Chondrocyte (in vitro differentiated cells): ENCODE data around the gene ZBTB24. TPM values are rescaled to one million over a fixed set of nuclear protein-coding genes. Genes with fewer than 3 reads are reported as not detected.
A peak's percentile ranks its signal among the peaks of the same experiment; 100 is the strongest.

Source experiments
- DNase-seq: peaks from one replicate; pipeline ENCODE4 v3.0.0; 2021; ENCODE audit warnings: mixed read lengths, low spot score
- H3K27ac Mint-ChIP-seq: one replicate; pipeline ENCODE4 v1.8.0; 2021; ENCODE audit warnings: mild to moderate bottlenecking, moderate library complexity, mixed read lengths; ENCODE audit not compliant: unreplicated experiment
- H3K27me3 Mint-ChIP-seq: 2 replicates; pipeline ENCODE4 v1.8.0; 2021; ENCODE audit warnings: low read depth, mixed read lengths
- H3K36me3 Mint-ChIP-seq: 2 replicates; pipeline ENCODE4 v1.8.0; 2021; ENCODE audit warnings: low read depth, mixed read lengths
- H3K4me1 Mint-ChIP-seq: 2 replicates; pipeline ENCODE4 v1.8.0; 2021; ENCODE audit warnings: low read depth, mild to moderate bottlenecking, mixed read lengths
- H3K4me3 Mint-ChIP-seq: one replicate; pipeline ENCODE4 v1.8.0; 2021; ENCODE audit warnings: mild to moderate bottlenecking, moderate library complexity, mixed read lengths; ENCODE audit not compliant: unreplicated experiment
- H3K9me3 Mint-ChIP-seq: 2 replicates; pipeline ENCODE4 v1.8.0; 2021; ENCODE audit warnings: low read depth, mixed read lengths
- total RNA-seq: library from RNA; stranded (reverse); gene quantifications from 3 replicates; pipeline ENCODE4 v1.2.1, GENCODE V29; 2021
- TF ChIP-seq, protein P1 (sequence below): fragments of 200-600 bp; sonication (generic); IDR thresholded peaks from 2 replicates; pipeline ENCODE4 v1.5.0; 2021; ENCODE audit warnings: antibody characterized with exemption, mild to moderate bottlenecking, moderate library complexity

ZBTB24 gene
- total RNA-seq, 1 donor from 2014 or later, result 7.1 TPM

DNA sequence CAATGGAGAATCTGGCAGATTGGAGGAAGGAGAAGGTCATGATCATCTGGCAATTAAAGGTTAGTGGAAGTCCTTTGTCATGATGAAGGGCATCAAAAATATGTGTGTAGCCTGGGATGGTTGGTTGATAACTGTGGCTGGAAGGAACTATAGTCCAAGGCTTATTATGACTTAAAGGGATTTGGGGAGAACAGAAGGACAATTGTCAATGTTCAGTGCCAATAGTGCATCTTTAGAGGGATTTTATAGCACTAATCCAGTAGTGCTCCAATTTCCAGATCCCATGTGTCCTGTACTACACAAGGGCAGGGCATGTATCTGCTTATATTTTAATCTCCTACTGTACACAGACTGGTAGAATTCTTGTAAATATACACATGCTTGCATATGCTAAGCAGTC is 5.0 kb upstream of the ZBTB24 start:
- TF ChIP-seq, protein P1, sequence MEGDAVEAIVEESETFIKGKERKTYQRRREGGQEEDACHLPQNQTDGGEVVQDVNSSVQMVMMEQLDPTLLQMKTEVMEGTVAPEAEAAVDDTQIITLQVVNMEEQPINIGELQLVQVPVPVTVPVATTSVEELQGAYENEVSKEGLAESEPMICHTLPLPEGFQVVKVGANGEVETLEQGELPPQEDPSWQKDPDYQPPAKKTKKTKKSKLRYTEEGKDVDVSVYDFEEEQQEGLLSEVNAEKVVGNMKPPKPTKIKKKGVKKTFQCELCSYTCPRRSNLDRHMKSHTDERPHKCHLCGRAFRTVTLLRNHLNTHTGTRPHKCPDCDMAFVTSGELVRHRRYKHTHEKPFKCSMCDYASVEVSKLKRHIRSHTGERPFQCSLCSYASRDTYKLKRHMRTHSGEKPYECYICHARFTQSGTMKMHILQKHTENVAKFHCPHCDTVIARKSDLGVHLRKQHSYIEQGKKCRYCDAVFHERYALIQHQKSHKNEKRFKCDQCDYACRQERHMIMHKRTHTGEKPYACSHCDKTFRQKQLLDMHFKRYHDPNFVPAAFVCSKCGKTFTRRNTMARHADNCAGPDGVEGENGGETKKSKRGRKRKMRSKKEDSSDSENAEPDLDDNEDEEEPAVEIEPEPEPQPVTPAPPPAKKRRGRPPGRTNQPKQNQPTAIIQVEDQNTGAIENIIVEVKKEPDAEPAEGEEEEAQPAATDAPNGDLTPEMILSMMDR, result no peak
- Mint-ChIP-seq H3K36me3 (no peaks in the 10 kb centered on the region), H3K9me3 (no peaks in the 10 kb centered on the region), H3K27ac (no peak overlapping the region), H3K27me3 (peaks cover 8% of the 10 kb centered on the region), H3K4me3 (no peak overlapping the region), H3K4me1 (peaks cover 3% of the 10 kb centered on the region)
- no peak for DNase-seq

DNA sequence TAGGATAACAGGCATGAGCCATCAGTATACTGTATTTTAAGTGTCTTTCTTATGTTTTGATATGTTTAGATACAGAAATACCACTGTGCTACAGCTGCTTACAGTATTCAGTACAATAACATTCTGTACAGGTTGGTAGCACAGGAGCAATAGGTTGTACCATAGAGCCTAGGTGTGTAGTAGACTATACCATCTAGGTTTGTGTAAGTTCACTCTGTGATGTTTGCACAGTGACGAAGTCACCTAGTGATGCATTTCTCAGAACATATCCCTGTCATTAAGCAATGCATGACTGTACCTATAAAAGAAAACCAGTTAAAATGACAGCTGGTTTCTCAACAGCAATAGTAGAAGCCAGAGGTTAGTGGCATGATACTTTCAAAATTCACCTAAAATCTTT is 3.0 kb upstream of the ZBTB24 start:
- H3K36me3 Mint-ChIP-seq, result peaks cover 6% of the 10 kb centered on the region
- H3K27me3 Mint-ChIP-seq, result peaks cover 6% of the 10 kb centered on the region
- no peak overlapping the region for H3K4me3 Mint-ChIP-seq
- H3K27ac Mint-ChIP-seq, result no peak overlapping the region
- DNase-seq, result no peak
- H3K9me3 Mint-ChIP-seq, result no peaks in the 10 kb centered on the region
- TF ChIP-seq, protein P1, result no peak
- peaks cover 18% of the 10 kb centered on the region for H3K4me1 Mint-ChIP-seq

DNA sequence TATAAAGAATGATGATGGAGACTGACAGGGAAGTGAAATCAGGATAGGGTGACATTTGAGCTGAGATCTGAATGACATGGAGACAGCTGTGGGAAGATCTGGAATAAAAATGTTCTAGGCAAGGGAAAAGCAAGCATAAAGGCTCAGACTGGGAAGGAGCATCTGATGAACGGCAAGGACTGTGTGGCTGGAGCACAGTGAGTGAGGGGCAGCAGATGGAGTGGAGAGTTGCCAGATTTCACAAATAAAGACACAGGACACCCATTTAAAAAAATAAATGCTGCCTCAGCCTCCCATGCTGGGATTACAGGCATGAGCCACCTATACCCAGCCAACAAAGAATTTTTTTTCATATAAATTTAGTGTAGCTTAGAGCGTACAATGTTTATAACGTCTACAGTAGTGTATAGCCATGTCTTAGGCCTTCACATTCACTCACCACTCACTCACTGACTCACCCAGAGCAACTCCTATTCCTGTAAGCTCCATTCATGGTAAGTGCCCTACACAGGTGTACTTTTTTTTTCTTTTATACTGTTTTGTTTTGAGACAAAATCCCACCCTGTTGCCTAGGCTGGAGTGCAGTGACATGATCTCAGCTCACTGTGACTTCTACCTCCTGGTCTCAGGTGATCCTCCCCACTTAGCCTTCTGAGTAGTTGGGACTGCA is 2.4 kb upstream of the ZBTB24 start:
- H3K4me3 Mint-ChIP-seq, result no peak overlapping the region
- no peak overlapping the region for H3K27ac Mint-ChIP-seq
- peaks cover 8% of the 10 kb centered on the region for H3K36me3 Mint-ChIP-seq
- H3K4me1 Mint-ChIP-seq, result peaks cover 25% of the 10 kb centered on the region
- DNase-seq, result no peak
- TF ChIP-seq, protein P1, result no peak
- peaks cover 6% of the 10 kb centered on the region for H3K27me3 Mint-ChIP-seq
- H3K9me3 Mint-ChIP-seq, result no peaks in the 10 kb centered on the region

DNA sequence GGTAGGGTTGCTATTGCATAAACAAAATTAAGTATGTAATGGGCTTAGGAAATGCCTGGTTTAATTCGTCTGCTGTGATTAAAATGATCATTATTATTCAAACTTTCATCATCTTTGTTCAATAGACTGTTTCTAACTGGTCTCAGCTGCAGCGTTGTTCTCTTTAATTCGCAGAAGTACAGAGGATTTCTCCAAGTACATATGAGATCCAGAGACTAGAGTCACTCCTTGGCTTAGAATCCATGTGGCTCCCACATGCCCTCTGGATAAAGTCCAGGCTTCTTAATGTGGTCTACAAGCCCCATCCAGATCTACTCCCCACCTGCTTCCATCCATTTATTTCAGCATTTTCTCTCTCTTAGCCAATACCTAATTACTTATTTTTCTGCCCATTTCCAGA is 1.1 kb upstream of the ZBTB24 start:
- no peak overlapping the region for H3K27ac Mint-ChIP-seq
- no peak for DNase-seq
- H3K27me3 Mint-ChIP-seq, result peaks cover 6% of the 10 kb centered on the region
- H3K36me3 Mint-ChIP-seq, result peaks cover 9% of the 10 kb centered on the region
- H3K4me1 Mint-ChIP-seq, result peaks cover 32% of the 10 kb centered on the region
- H3K4me3 Mint-ChIP-seq, result peak overlapping the region; percentile 59
- TF ChIP-seq, protein P1, result no peak
- H3K9me3 Mint-ChIP-seq, result no peaks in the 10 kb centered on the region

DNA sequence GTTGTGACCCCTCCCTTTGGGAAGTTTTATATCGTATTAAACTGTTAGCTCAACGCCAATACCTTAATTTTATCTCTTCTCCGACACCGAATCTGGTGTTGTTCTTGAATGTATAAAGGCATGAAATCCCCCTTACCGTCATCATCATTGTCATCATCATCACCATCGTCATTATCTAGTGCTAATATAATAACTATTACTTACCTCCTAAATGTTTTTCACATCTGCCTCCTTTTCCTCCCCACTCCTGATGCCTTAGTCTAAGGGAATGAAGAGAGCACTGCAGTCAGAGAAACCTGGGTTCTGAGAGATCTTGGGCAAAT is 677 bp upstream of the ZBTB24 start:
- Mint-ChIP-seq H3K27ac (peak overlapping the region; percentile 13), H3K36me3 (peaks cover 9% of the 10 kb centered on the region), H3K27me3 (peaks cover 6% of the 10 kb centered on the region), H3K4me1 (peaks cover 36% of the 10 kb centered on the region), H3K4me3 (peak overlapping the region; percentile 59), H3K9me3 (no peaks in the 10 kb centered on the region)
- no peak for DNase-seq
- TF ChIP-seq, protein P1, result no peak
